Neuronal stem cell (in vitro differentiated cells): ENCODE data around the gene DNHD1.

ENCODE experiments used
- DNase-seq: peaks from one replicate; pipeline ENCODE4 v3.0.0-alpha.2; 2013; ENCODE audit warnings: low spot score
- H2AFZ ChIP-seq: one replicate; pipeline ENCODE4 v1.6.1; 2013; ENCODE audit warnings: mild to moderate bottlenecking, low read length, inconsistent platforms
- H2AK5ac ChIP-seq: 2 replicates; pipeline ENCODE4 v1.6.1; 2013; ENCODE audit warnings: low read depth, mild to moderate bottlenecking, inconsistent platforms, low read length, moderate library complexity, mixed read lengths
- H2BK120ac ChIP-seq: 2 replicates; pipeline ENCODE4 v1.6.1; 2013; ENCODE audit warnings: low read depth, mild to moderate bottlenecking, inconsistent platforms, low read length, moderate library complexity, mixed read lengths
- H2BK12ac ChIP-seq: one replicate; pipeline ENCODE4 v1.6.1; 2013; ENCODE audit warnings: low read length, inconsistent platforms
- H2BK15ac ChIP-seq: 2 replicates; pipeline ENCODE4 v1.6.1; 2013; ENCODE audit warnings: mild to moderate bottlenecking, low read length, inconsistent platforms, mixed read lengths
- H2BK5ac ChIP-seq: one replicate; pipeline ENCODE4 v1.6.1; 2013; ENCODE audit warnings: inconsistent platforms, mild to moderate bottlenecking, low read length, moderate library complexity
- H3K14ac ChIP-seq: one replicate; pipeline ENCODE4 v1.6.1; 2013; ENCODE audit warnings: low read length, inconsistent platforms
- H3K18ac ChIP-seq: 2 replicates; pipeline ENCODE4 v1.6.1; 2013; ENCODE audit warnings: low read length, inconsistent platforms
- H3K23ac ChIP-seq: 2 replicates; pipeline ENCODE4 v1.6.1; 2013; ENCODE audit warnings: low read depth, mild to moderate bottlenecking, mixed read lengths, low read length, inconsistent platforms; ENCODE audit not compliant: poor library complexity
- H3K27ac ChIP-seq: replicated peaks from 3 replicates; pipeline ENCODE4 v1.5.1; 2013; ENCODE audit warnings: low read length, inconsistent platforms
- H3K27me3 ChIP-seq, 3 experiments: 2 replicates each; pipeline ENCODE4 v1.6.1; 2013; ENCODE audit warnings: low read length in 3 of 3, mild to moderate bottlenecking in 2 of 3, inconsistent platforms in 1 of 3, low read depth in 1 of 3, mixed read lengths in 1 of 3, moderate library complexity in 1 of 3; ENCODE audit not compliant: control insufficient read depth in 3 of 3, insufficient read depth in 3 of 3
- H3K36me3 ChIP-seq, 2 donors: replicated peaks in 1 of 2; 2 replicates each; pipeline ENCODE4 v1.6.1; 2013; ENCODE audit warnings: low read length in 2 of 2; ENCODE audit not compliant: control insufficient read depth in 2 of 2, insufficient read depth in 2 of 2
- H3K4ac ChIP-seq: 2 replicates; pipeline ENCODE4 v1.6.1; 2013; ENCODE audit warnings: inconsistent platforms, mild to moderate bottlenecking, low read length, moderate library complexity
- H3K4me1 ChIP-seq, 2 donors: 1 replicate in 1 of 2; 2 replicates in 1 of 2; pipeline ENCODE4 v1.6.1; 2013; ENCODE audit warnings: low read length in 2 of 2, low read depth in 1 of 2; ENCODE audit not compliant: control insufficient read depth in 2 of 2, insufficient read depth in 1 of 2
- H3K4me2 ChIP-seq: one replicate; pipeline ENCODE4 v1.6.1; 2013; ENCODE audit warnings: mild to moderate bottlenecking, low read length, inconsistent platforms; ENCODE audit not compliant: insufficient read depth, poor library complexity, severe bottlenecking
- H3K4me3 ChIP-seq, 2 donors: 2 replicates each; pipeline ENCODE4 v1.5.1; 2013; ENCODE audit warnings: low read length in 2 of 2, mild to moderate bottlenecking in 2 of 2, inconsistent platforms in 1 of 2, moderate library complexity in 1 of 2
- H3K79me1 ChIP-seq: one replicate; pipeline ENCODE4 v1.6.1; 2013; ENCODE audit warnings: low read depth, mild to moderate bottlenecking, inconsistent platforms, low read length, moderate library complexity
- H3K9ac ChIP-seq: one replicate; pipeline ENCODE4 v1.6.1; 2013; ENCODE audit warnings: mild to moderate bottlenecking, low read depth, low read length, inconsistent platforms; ENCODE audit not compliant: poor library complexity
- H3K9me3 ChIP-seq, 2 donors: replicated peaks in 1 of 2; 2 replicates each; pipeline versions ENCODE3 to v1.6.1; 2013; ENCODE audit warnings: low read length in 2 of 2, mild to moderate bottlenecking in 2 of 2, inconsistent platforms in 1 of 2, low read depth in 1 of 2, mixed read lengths in 1 of 2, moderate library complexity in 1 of 2; ENCODE audit not compliant: control insufficient read depth in 2 of 2, insufficient read depth in 1 of 2
- H4K8ac ChIP-seq: one replicate; pipeline ENCODE4 v1.6.1; 2013; ENCODE audit warnings: low read depth, mild to moderate bottlenecking, inconsistent platforms, low read length, moderate library complexity
- H4K91ac ChIP-seq: one replicate; pipeline ENCODE4 v1.6.1; 2013; ENCODE audit warnings: low read length, low read depth, mild to moderate bottlenecking, inconsistent platforms; ENCODE audit not compliant: poor library complexity
- WGBS, 2 donors: extraction: QIAGEN DNeasy Blood & Tissue Kit; methylation state at CpG; one replicate each; pipeline ENCODE4 v1.1.7; 2013; ENCODE audit warnings: missing lambda C conversion rate in 2 of 2, mixed read lengths in 1 of 2; ENCODE audit not compliant: insufficient read length in 2 of 2, insufficient replicate concordance in 1 of 2; ENCODE audit errors: extremely low coverage in 2 of 2; 5-methylcytosine and 5-hydroxymethylcytosine counted together

The DNHD1 gene

DNA sequence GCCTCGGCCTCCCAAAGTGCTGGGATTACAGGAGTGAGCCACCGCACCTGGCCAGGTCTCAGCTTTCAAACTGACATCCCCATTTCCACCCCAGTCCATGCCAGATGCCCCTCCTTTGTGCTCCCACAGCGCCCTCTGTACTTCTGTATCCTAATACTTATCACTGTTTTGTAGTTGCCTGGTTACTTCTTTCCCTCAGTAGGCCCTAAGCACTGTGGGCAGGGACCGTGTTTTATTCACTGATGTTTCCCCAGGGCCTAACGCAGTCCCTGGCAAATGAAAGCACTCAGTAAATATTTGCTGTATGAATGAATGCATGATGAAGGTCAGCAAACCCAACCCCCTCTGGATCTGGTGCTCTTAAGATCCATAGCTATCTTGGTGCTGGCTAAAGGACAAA, 21.1 kb upstream of the DNHD1 start:
- Histone ChIP-seq H3K27ac (no peak overlapping the region), H2AFZ (no peak overlapping the region), H3K4me2 (no peak overlapping the region), H3K4me3 (no peak overlapping the region), H4K8ac (no peak overlapping the region), H3K23ac (no peak overlapping the region), H3K18ac (no peak overlapping the region), H3K9ac (no peak overlapping the region), H3K79me1 (peaks cover 7% of the 10 kb centered on the region), H3K27me3 (no peaks in the 10 kb centered on the region), H3K9me3 (no peaks in the 10 kb centered on the region), H2BK12ac (no peak overlapping the region), H2AK5ac (no peak overlapping the region), H3K14ac (no peak overlapping the region), H2BK5ac (no peak overlapping the region), H3K4me1 (peaks cover 8 to 14% of the 10 kb centered on the region in 2 donors), H4K91ac (no peak overlapping the region), H2BK120ac (no peak overlapping the region), H2BK15ac (no peak overlapping the region), H3K4ac (no peak overlapping the region), H3K36me3 (peaks cover 15 to 40% of the 10 kb centered on the region in 2 donors)
- WGBS, 2 donors = no CpG with 5 or more reads among the region's 5 CpGs
- DNase-seq = no peak

GRCh38 chr11:6476571-6476970, 20.5 kb upstream of the DNHD1 start:
- Histone ChIP-seq H3K9me3 (no peaks in the 10 kb centered on the region), H2BK120ac (no peak overlapping the region), H3K27ac (no peak overlapping the region), H2BK15ac (no peak overlapping the region), H4K91ac (peak overlapping the region; percentile 34), H3K36me3 (peaks cover 15 to 40% of the 10 kb centered on the region in 2 donors), H3K14ac (no peak overlapping the region), H2BK12ac (no peak overlapping the region), H2AFZ (no peak overlapping the region), H3K27me3 (no peaks in the 10 kb centered on the region), H4K8ac (no peak overlapping the region), H3K4me3 (no peak overlapping the region), H3K4ac (no peak overlapping the region), H3K23ac (no peak overlapping the region), H3K79me1 (peaks cover 9% of the 10 kb centered on the region), H3K4me1 (peaks cover 8 to 14% of the 10 kb centered on the region in 2 donors), H2BK5ac (no peak overlapping the region), H2AK5ac (no peak overlapping the region), H3K9ac (no peak overlapping the region), H3K4me2 (no peak overlapping the region), H3K18ac (no peak overlapping the region)
- WGBS, 2 donors = no CpG with 5 or more reads among the region's 4 CpGs
- DNase-seq = no peak

DNA sequence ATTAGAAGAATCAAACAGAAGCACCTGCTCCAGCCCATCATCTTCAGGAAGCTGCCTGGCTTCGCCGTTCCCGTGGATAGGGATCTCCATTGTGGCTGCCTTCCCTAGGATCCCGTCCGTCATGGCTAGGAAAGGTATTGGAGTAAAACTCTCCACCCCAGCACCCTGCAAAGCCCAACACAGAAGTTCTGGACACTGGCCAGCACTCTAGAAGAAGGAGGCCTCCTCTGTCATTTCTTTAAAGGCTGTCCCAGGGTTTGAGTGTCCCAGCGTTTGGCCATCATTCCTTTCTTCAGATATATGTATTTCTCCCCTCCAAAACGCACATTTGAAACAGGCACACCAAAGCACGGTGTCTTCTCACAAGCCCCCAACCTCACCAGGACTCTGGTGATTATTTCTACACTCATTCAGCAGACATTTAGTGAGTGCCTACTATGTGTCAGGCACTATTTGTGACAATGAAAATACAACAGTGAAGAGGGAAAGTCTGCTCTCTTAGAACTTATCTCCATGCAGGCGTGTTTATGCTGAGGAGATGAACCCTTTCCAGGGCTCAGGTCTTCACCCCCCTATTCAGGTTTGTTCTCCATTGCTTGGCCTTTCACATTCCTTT, 16.7 kb upstream of the DNHD1 start:
- peaks cover 14% of the 10 kb centered on the region for H3K79me1 ChIP-seq
- no peak for DNase-seq
- peak overlapping the region; percentile 82 for H3K9ac ChIP-seq
- no peak overlapping the region for H2AK5ac ChIP-seq
- H2AFZ ChIP-seq = no peak overlapping the region
- H3K36me3 ChIP-seq = peaks cover 27 to 75% of the 10 kb centered on the region in 2 donors
- H2BK12ac ChIP-seq = no peak overlapping the region
- H3K9me3 ChIP-seq = no peaks in the 10 kb centered on the region
- H3K4me1 ChIP-seq = peaks cover 5 to 9% of the 10 kb centered on the region in 2 donors
- H3K23ac ChIP-seq = no peak overlapping the region
- peak overlapping the region; percentile 82 for H2BK5ac ChIP-seq
- no peak overlapping the region for H2BK120ac ChIP-seq
- H3K4me3 ChIP-seq = peak overlapping the region; percentile 84 to 88
- H3K27ac ChIP-seq = no peak overlapping the region
- no peak overlapping the region for H3K4ac ChIP-seq
- WGBS, 2 donors = no CpG with 5 or more reads among the region's 9 CpGs
- peak overlapping the region; percentile 96 for H3K4me2 ChIP-seq
- H2BK15ac ChIP-seq = no peak overlapping the region
- H3K18ac ChIP-seq = no peak overlapping the region
- no peak overlapping the region for H3K14ac ChIP-seq
- no peak overlapping the region for H4K91ac ChIP-seq
- no peaks in the 10 kb centered on the region for H3K27me3 ChIP-seq
- no peak overlapping the region for H4K8ac ChIP-seq

DNA sequence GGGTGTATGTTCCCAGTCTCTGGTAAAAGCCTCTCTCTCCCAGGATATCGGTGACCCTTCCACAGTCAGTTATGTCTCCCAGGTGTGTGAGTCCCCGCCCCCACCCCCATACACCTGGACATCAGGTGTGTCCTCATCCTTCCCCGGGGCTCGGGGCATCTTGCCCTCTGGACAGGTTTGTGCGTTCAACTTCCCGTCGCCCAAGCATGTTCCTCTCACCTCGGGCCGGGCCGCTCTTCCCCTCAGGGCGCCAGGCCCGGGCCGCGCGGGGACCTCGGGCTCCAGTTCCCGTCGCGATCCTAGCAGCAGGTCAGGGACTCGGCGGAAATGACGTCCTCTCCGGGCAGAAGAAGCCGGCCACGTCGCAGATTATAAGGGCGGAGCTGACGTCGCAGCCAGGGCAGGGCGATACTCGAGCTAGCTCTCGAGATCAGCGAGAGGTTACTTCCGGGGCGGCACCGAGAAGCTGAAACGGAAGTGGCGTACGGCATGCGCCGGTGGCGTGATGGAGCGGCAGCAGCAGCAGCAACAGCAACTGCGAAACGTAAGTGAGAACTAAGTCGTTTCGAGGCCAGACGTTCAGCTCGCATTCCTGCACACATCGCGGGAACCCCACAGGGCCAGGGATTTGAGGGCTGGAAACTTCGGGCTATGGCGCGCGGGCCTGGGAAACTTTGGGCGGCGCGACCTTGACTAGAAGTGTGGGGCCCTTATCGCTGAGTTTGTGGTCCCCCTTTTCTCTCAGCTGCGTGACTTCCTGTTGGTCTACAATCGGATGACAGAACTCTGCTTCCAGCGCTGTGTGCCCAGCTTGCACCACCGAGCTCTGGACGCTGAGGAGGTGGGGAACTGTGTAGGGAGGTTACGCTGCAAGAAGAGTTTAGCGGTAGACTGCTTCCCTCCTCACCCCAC, 15.8 kb upstream of the DNHD1 start, which contains the start of the genes ARFIP2 and TIMM10B:
ARFIP2 (minus strand) TSS at position 320 of the 912 bp plus-strand sequence. CDS start 910 bp downstream, outside the sequence.
TIMM10B (plus strand) TSS at position 490 of the 912 bp plus-strand sequence; CDS start at position 506, 16 bp downstream.
- peak within 1 kb of the TSS; percentile 33 for H2BK12ac ChIP-seq
- H2AK5ac ChIP-seq = peak within 1 kb of the TSS; percentile 36
- H3K4me3 ChIP-seq = peak within 1 kb of the TSS; percentile 84 to 88
- H3K27me3 ChIP-seq = no peaks in the 10 kb centered on the region
- H3K4me2 ChIP-seq = peak within 1 kb of the TSS; percentile 96
- H2BK15ac ChIP-seq = peak within 1 kb of the TSS; percentile 5
- peaks cover 5 to 9% of the 10 kb centered on the region in 2 donors for H3K4me1 ChIP-seq
- H3K27ac ChIP-seq = peak within 1 kb of the TSS; percentile 57
- no peaks in the 10 kb centered on the region for H3K9me3 ChIP-seq
- peaks cover 14% of the 10 kb centered on the region for H3K79me1 ChIP-seq
- peaks cover 27 to 80% of the 10 kb centered on the region in 2 donors for H3K36me3 ChIP-seq
- H3K14ac ChIP-seq = no peak within 1 kb of the TSS
- no peak within 1 kb of the TSS for H3K4ac ChIP-seq
- peak within 1 kb of the TSS; percentile 72 for H2AFZ ChIP-seq
- no peak within 1 kb of the TSS for H4K91ac ChIP-seq
- peak within 1 kb of the TSS; percentile 96 for H3K9ac ChIP-seq
- peak; percentile 93 for DNase-seq
- no CpG with 5 or more reads among the region's 66 CpGs for WGBS, 2 donors
- H4K8ac ChIP-seq = no peak within 1 kb of the TSS
- peak within 1 kb of the TSS; percentile 82 for H2BK5ac ChIP-seq
- peak within 1 kb of the TSS; percentile 86 for H3K18ac ChIP-seq
- no peak within 1 kb of the TSS for H2BK120ac ChIP-seq
- H3K23ac ChIP-seq = peak within 1 kb of the TSS; percentile 86
